Measurements from ENCODE around the gene PRKN.

Gene PRKN

GRCh38 chr6:162267126-162267525 lies 460.4 kb downstream of the PRKN start:
- TF ChIP-seq ZFX (IDR thresholded peaks at IDR 0.05; ENCODE audit: borderline replicate concordance): no peak
- TF ChIP-seq CTCF (IDR thresholded peaks at IDR 0.05): no peak
- H3K27ac ChIP-seq: no peak overlapping the region

GRCh38 chr6:162264581-162264980 lies 463.0 kb downstream of the PRKN start:
- H3K27ac ChIP-seq: no peak overlapping the region
- TF ChIP-seq ZFX (IDR thresholded peaks at IDR 0.05; ENCODE audit: borderline replicate concordance): no peak
- TF ChIP-seq CTCF (IDR thresholded peaks at IDR 0.05): no peak

GRCh38 chr6:162262466-162263196 lies 464.9 kb downstream of the PRKN start:
- H3K27ac ChIP-seq: no peak overlapping the region
- TF ChIP-seq CTCF (IDR thresholded peaks at IDR 0.05) (no peak), ZFX (IDR thresholded peaks at IDR 0.05; ENCODE audit: borderline replicate concordance) (no peak)

GRCh38 chr6:162261598-162261997 lies 466.0 kb downstream of the PRKN start:
- no peak for TF ChIP-seq ZFX (IDR thresholded peaks at IDR 0.05; ENCODE audit: borderline replicate concordance)
- TF ChIP-seq CTCF (IDR thresholded peaks at IDR 0.05): no peak
- H3K27ac ChIP-seq: no peak overlapping the region

- H3K27ac ChIP-seq: no peak overlapping the region
- no peak for TF ChIP-seq ZFX (IDR thresholded peaks at IDR 0.05; ENCODE audit: borderline replicate concordance)
- no peak for TF ChIP-seq CTCF (IDR thresholded peaks at IDR 0.05)
These were observed 467.5 kb downstream of the PRKN start for GRCh38 chr6:162260027-162260426.

- no peak overlapping the region for H3K27ac ChIP-seq
- TF ChIP-seq CTCF (IDR thresholded peaks at IDR 0.05) (no peak), ZFX (IDR thresholded peaks at IDR 0.05; ENCODE audit: borderline replicate concordance) (no peak)
These were observed 468.9 kb downstream of the PRKN start for GRCh38 chr6:162258647-162259046.

GRCh38 chr6:162256361-162256760 lies 471.2 kb downstream of the PRKN start:
- H3K27ac ChIP-seq: no peak overlapping the region
- TF ChIP-seq CTCF (IDR thresholded peaks at IDR 0.05): no peak
- no peak for TF ChIP-seq ZFX (IDR thresholded peaks at IDR 0.05; ENCODE audit: borderline replicate concordance)

Data from 22Rv1 (cell line).